HUES64 (cell line): ENCODE results near the gene EXOC5.

Experiments
- H3K27ac ChIP-seq: 2 replicates; pipeline ENCODE4 v1.7.0; 2013; ENCODE audit warnings: low read depth, low read length, inconsistent platforms
- H3K27me3 ChIP-seq: 2 replicates; pipeline ENCODE4 v1.6.1; 2013; ENCODE audit warnings: mild to moderate bottlenecking, low read length; ENCODE audit not compliant: insufficient read depth
- H3K36me3 ChIP-seq: 2 replicates; pipeline ENCODE4 v1.6.1; 2013; ENCODE audit warnings: mild to moderate bottlenecking, low read length; ENCODE audit not compliant: insufficient read depth
- H3K4me1 ChIP-seq: 2 replicates; pipeline ENCODE4 v1.6.1; 2013; ENCODE audit warnings: mild to moderate bottlenecking, low read length, moderate library complexity; ENCODE audit not compliant: insufficient read depth
- H3K4me3 ChIP-seq: 2 replicates; pipeline ENCODE4 v1.5.1; 2013; ENCODE audit warnings: mild to moderate bottlenecking, low read length, moderate library complexity
- H3K9ac ChIP-seq: 2 replicates; pipeline ENCODE4 v1.6.1; 2013; ENCODE audit warnings: mild to moderate bottlenecking, low read depth, low read length
- H3K9me3 ChIP-seq: 2 replicates; pipeline ENCODE4 v1.6.1; 2013; ENCODE audit warnings: low read depth, low read length; ENCODE audit not compliant: insufficient read depth
- WGBS: fragments of 150-250, 120-280 bp; methylation state at CpG from one replicate; pipeline ENCODE4 v1.1.7; 2013; ENCODE audit warnings: missing lambda C conversion rate; 5-methylcytosine and 5-hydroxymethylcytosine counted together

The EXOC5 gene

GRCh38 chr14:57168138-57168679 is 100.5 kb downstream of the EXOC5 start:
- Histone ChIP-seq H3K27ac (no peak overlapping the region), H3K9me3 (no peaks in the 10 kb centered on the region), H3K27me3 (no peaks in the 10 kb centered on the region), H3K4me3 (no peak overlapping the region), H3K9ac (no peak overlapping the region), H3K4me1 (peaks cover 19% of the 10 kb centered on the region), H3K36me3 (no peaks in the 10 kb centered on the region)
- 97% methylated on average over 2 of the region's 2 CpGs for WGBS

- 0 out of 2 replicates have a peak overlapping the region, but pooled peaks have one; percentile 26 for H3K27ac ChIP-seq
- no peak overlapping the region; the same call in 1 of the 2 replicates for H3K4me3 ChIP-seq
- peaks cover 16% of the 10 kb centered on the region for H3K4me1 ChIP-seq
- 67% methylated on average over 7 of the region's 8 CpGs for WGBS
- 0 out of 2 replicates have a peak, but pooled peaks cover 3% of the 10 kb centered on the region for H3K27me3 ChIP-seq
- H3K9ac ChIP-seq: no peak overlapping the region
- no peaks in the 10 kb centered on the region for H3K9me3 ChIP-seq
- no peaks in the 10 kb centered on the region for H3K36me3 ChIP-seq
These were observed 107.0 kb downstream of the EXOC5 start for GRCh38 chr14:57161583-57162234.

- 88% methylated on average over 6 of the region's 6 CpGs for WGBS
- Histone ChIP-seq H3K9me3 (no peaks in the 10 kb centered on the region), H3K4me1 (peaks cover 16% of the 10 kb centered on the region), H3K9ac (no peak overlapping the region), H3K4me3 (no peak overlapping the region), H3K27ac (no peak overlapping the region), H3K27me3 (0 out of 2 replicates have a peak, but pooled peaks cover 3% of the 10 kb centered on the region), H3K36me3 (no peaks in the 10 kb centered on the region)
These were observed 108.4 kb downstream of the EXOC5 start for GRCh38 chr14:57160333-57160732.

GRCh38 chr14:57153286-57153685 is 115.4 kb downstream of the EXOC5 start:
- H3K9me3 ChIP-seq: no peaks in the 10 kb centered on the region
- no peaks in the 10 kb centered on the region for H3K36me3 ChIP-seq
- H3K9ac ChIP-seq: no peak overlapping the region
- H3K4me3 ChIP-seq: no peak overlapping the region
- H3K27ac ChIP-seq: no peak overlapping the region
- H3K4me1 ChIP-seq: no peaks in the 10 kb centered on the region
- 91% methylated on average over 4 of the region's 4 CpGs for WGBS
- H3K27me3 ChIP-seq: no peaks in the 10 kb centered on the region
